Colonic mucosa (tissue), 4 donors: ENCODE measurements around the gene PIK3CD. TPM values are rescaled to one million over a fixed set of nuclear protein-coding genes. Genes with fewer than 3 reads are reported as not detected.

ENCODE experiments used
- DNase-seq: peaks from one replicate; pipeline ENCODE4 v3.0.0-alpha.2; 2020
- H3K27ac ChIP-seq: fragments of 200-600 bp; one replicate; pipeline ENCODE4 v1.8.0; 2021
- H3K27me3 ChIP-seq: fragments of 200-600 bp; one replicate; pipeline ENCODE4 v1.8.0; 2021
- H3K36me3 ChIP-seq: fragments of 200-600 bp; one replicate; pipeline ENCODE4 v1.8.0; 2021
- H3K4me1 ChIP-seq: fragments of 200-600 bp; one replicate; pipeline ENCODE4 v1.8.0; 2021; ENCODE audit warnings: mild to moderate bottlenecking
- H3K4me3 ChIP-seq: fragments of 200-600 bp; one replicate; pipeline ENCODE4 v1.8.0; 2021
- H3K9ac ChIP-seq, 2 donors: one replicate each; pipeline ENCODE4 v1.7.0; 2013; ENCODE audit warnings: control low read depth in 2 of 2, low read depth in 2 of 2, low read length in 2 of 2
- H3K9me3 ChIP-seq: fragments of 200-600 bp; one replicate; pipeline ENCODE4 v1.8.0; 2021
- intact Hi-C: fragments of 100-400 bp; cut with DNase I; formaldehyde crosslinking; loops from one replicate; pipeline ENCODE4 v1.14.1; 2022
- total RNA-seq, 2 donors: library from RNA; stranded (reverse); fragmentation: NEBNext Ultra II Directional in 1 of 2; extraction: Animal tissue kit (Norgen Biotek cat#: 25700) in 1 of 2; gene quantifications; one replicate each; pipeline ENCODE4 v1.2.1, GENCODE V29; 2021
- TF ChIP-seq, protein P1 (sequence below): fragments of 200-600 bp; IDR thresholded peaks from one replicate; pipeline ENCODE4 v1.8.0; 2022; ENCODE audit warnings: antibody characterized with exemption, mild to moderate bottlenecking
- donor health status: healthy.
- donor health status: DM: no; HTN: no; CAD: no.
- donor health status: DM: no; HTN: no; CAD: no.

PIK3CD gene
- total RNA-seq, 2 donors from 2014 or later = 3.5 TPM

DNA sequence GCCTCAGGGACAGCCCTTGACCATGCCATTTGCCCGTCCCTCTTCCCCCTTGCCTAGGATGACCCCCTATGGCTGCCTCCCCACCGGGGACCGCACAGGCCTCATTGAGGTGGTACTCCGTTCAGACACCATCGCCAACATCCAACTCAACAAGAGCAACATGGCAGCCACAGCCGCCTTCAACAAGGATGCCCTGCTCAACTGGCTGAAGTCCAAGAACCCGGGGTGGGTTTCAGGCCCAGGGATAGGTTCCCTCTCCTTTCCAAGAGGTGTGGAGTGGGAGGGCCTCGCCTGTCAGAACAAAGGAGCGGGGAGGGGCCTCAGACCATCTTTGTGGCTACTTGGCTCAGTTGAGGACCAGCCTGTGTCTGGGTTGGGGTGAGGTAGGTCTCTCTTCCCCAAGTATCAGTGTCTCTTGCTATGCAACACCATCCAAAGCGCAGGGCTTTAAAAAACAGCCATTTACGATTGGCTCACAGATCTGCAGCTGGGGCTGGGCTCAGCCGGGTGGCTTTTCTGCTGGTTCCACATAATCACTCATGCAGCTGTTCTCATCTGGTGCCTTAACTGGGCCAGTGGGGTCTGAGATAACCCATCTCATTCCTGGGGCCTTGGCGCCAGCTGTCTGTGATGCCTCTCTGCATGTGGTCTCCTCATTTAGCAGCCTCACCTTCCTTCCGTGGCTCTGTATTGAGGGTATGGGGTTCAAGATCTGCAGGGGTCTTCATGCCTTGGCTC, 71.7 kb downstream of the PIK3CD start:
- DNase-seq = no peak
- no peak overlapping the region for H3K4me3 ChIP-seq
- H3K9me3 ChIP-seq = no peaks in the 10 kb centered on the region
- no peak overlapping the region for H3K9ac ChIP-seq
- no peaks in the 10 kb centered on the region for H3K4me1 ChIP-seq
- H3K36me3 ChIP-seq = no peaks in the 10 kb centered on the region
- H3K27ac ChIP-seq = no peak overlapping the region
- TF ChIP-seq, protein P1, sequence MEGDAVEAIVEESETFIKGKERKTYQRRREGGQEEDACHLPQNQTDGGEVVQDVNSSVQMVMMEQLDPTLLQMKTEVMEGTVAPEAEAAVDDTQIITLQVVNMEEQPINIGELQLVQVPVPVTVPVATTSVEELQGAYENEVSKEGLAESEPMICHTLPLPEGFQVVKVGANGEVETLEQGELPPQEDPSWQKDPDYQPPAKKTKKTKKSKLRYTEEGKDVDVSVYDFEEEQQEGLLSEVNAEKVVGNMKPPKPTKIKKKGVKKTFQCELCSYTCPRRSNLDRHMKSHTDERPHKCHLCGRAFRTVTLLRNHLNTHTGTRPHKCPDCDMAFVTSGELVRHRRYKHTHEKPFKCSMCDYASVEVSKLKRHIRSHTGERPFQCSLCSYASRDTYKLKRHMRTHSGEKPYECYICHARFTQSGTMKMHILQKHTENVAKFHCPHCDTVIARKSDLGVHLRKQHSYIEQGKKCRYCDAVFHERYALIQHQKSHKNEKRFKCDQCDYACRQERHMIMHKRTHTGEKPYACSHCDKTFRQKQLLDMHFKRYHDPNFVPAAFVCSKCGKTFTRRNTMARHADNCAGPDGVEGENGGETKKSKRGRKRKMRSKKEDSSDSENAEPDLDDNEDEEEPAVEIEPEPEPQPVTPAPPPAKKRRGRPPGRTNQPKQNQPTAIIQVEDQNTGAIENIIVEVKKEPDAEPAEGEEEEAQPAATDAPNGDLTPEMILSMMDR = no peak
- intact Hi-C loops = loop anchor here (5.0 kb wide), 2 partner anchors 96 to 144 kb away; no protein-coding TSS in a partner anchor
- no peaks in the 10 kb centered on the region for H3K27me3 ChIP-seq

DNA sequence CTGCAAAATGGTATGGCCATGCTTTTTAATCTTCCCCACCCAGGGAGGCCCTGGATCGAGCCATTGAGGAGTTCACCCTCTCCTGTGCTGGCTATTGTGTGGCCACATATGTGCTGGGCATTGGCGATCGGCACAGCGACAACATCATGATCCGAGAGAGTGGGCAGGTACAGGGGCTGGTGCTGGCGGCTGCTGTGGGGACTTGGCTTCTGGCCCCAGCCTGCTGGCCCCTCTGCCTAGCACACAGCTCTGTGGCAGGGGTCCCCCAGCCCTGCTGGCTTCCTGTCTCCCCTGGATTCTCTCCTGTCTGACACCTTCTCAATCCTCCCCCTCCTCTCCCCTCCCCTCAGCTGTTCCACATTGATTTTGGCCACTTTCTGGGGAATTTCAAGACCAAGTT, 72.4 kb downstream of the PIK3CD start:
- Histone ChIP-seq H3K27me3 (no peaks in the 10 kb centered on the region), H3K36me3 (no peaks in the 10 kb centered on the region), H3K9ac (no peak overlapping the region), H3K4me3 (no peak overlapping the region), H3K27ac (no peak overlapping the region), H3K9me3 (no peaks in the 10 kb centered on the region), H3K4me1 (no peaks in the 10 kb centered on the region)
- intact Hi-C loops = loop anchor here (5.0 kb wide), 2 partner anchors 97 to 143 kb away; no protein-coding TSS in a partner anchor
- DNase-seq = no peak
- TF ChIP-seq, protein P1 = no peak

DNA sequence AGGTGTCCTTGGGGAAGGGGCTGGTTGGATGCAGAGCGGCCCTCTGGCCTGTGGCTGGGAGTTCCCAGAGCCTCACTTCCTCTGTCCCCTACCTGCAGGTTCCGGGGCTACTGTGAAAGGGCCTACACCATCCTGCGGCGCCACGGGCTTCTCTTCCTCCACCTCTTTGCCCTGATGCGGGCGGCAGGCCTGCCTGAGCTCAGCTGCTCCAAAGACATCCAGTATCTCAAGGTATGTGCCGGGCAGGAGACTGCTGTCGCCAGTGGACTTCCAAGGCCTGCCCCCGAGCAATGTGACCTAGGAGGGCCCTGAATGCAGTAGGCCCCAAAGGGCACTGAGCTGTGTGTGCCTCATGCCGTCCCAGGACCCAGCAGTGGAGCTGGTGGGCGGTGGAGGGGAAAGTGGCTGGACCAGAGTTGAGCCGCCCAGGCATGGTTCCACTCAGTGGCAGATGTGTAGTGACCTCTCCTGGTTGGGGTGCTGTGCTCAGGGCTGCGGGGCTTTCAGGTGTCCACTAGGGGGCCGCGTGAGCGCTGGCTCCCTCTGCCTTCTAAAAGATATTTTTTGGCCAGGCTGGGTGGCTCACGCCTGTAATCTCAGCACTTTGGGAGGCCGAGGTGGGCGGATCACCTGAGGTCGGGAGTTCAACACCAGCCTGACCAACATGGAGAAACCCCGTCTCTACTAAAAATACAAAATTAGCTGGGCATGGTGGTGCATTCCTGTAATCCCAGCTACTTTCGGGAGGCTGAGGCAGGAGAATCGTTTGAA, 73.4 kb downstream of the PIK3CD start:
- H3K4me3 ChIP-seq = no peak overlapping the region
- TF ChIP-seq, protein P1 = peak; percentile 85
- no peaks in the 10 kb centered on the region for H3K9me3 ChIP-seq
- H3K9ac ChIP-seq = no peak overlapping the region
- intact Hi-C loops = loop anchor here (5.0 kb wide), 2 partner anchors 98 to 142 kb away; no protein-coding TSS in a partner anchor
- H3K4me1 ChIP-seq = no peaks in the 10 kb centered on the region
- H3K27me3 ChIP-seq = no peaks in the 10 kb centered on the region
- no peak overlapping the region for H3K27ac ChIP-seq
- DNase-seq = peak; percentile 65
- H3K36me3 ChIP-seq = peaks cover 5% of the 10 kb centered on the region

DNA sequence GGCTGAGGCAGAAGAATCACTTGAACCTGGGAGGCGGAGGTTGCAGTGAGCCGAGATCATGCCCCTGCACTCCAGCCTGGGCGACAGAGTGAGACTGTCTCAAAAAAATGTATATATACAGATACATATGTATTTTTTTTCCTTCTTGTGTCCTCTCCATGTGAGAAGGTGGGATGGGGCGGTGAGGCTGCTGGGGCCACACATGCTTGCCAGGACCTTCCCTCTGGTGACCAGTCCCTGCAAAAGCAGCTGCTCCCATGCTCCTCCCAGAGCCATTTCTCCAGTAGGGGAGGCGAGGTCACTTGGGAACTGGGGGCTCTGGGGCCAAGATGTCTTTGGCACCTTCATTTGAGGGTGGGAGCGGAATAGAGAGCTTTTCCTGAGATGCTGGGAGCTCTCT, 74.9 kb downstream of the PIK3CD start:
- Histone ChIP-seq H3K9ac (no peak overlapping the region), H3K27ac (no peak overlapping the region), H3K4me1 (no peaks in the 10 kb centered on the region), H3K27me3 (no peaks in the 10 kb centered on the region), H3K9me3 (no peaks in the 10 kb centered on the region), H3K4me3 (no peak overlapping the region), H3K36me3 (peaks cover 15% of the 10 kb centered on the region)
- intact Hi-C loops = no loop called here
- TF ChIP-seq, protein P1 = no peak
- no peak for DNase-seq

DNA sequence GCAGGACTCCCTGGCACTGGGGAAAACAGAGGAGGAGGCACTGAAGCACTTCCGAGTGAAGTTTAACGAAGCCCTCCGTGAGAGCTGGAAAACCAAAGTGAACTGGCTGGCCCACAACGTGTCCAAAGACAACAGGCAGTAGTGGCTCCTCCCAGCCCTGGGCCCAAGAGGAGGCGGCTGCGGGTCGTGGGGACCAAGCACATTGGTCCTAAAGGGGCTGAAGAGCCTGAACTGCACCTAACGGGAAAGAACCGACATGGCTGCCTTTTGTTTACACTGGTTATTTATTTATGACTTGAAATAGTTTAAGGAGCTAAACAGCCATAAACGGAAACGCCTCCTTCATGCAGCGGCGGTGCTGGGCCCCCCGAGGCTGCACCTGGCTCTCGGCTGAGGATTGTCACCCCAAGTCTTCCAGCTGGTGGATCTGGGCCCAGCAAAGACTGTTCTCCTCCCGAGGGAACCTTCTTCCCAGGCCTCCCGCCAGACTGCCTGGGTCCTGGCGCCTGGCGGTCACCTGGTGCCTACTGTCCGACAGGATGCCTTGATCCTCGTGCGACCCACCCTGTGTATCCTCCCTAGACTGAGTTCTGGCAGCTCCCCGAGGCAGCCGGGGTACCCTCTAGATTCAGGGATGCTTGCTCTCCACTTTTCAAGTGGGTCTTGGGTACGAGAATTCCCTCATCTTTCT, 75.5 kb downstream of the PIK3CD start:
- H3K9me3 ChIP-seq = no peaks in the 10 kb centered on the region
- H3K36me3 ChIP-seq = peaks cover 19% of the 10 kb centered on the region

More for the DNA sequence above, 75.5 kb downstream of the PIK3CD start:
- H3K27ac ChIP-seq = no peak overlapping the region
- no peak for DNase-seq
- no peak overlapping the region for H3K9ac ChIP-seq
- no peaks in the 10 kb centered on the region for H3K27me3 ChIP-seq
- TF ChIP-seq, protein P1 = no peak
- intact Hi-C loops = no loop called here
- H3K4me1 ChIP-seq = no peaks in the 10 kb centered on the region
- H3K4me3 ChIP-seq = no peak overlapping the region
